HG03460 (cell line): Measurements from ENCODE around the gene STARD6.
A peak's percentile ranks its signal among the peaks of the same experiment; 100 is the strongest.
"Not testable (repeated sequence)": the region's sequence is repeated elsewhere in the genome, so short reads cannot be mapped to it uniquely, and the experiment has no call there.

Experiments
- ATAC-seq: cut with Tn5 transposase; IDR thresholded peaks from one replicate; pipeline ENCODE4 v1.9.1; 2021; ENCODE audit not compliant: unreplicated experiment

STARD6 gene

DNA sequence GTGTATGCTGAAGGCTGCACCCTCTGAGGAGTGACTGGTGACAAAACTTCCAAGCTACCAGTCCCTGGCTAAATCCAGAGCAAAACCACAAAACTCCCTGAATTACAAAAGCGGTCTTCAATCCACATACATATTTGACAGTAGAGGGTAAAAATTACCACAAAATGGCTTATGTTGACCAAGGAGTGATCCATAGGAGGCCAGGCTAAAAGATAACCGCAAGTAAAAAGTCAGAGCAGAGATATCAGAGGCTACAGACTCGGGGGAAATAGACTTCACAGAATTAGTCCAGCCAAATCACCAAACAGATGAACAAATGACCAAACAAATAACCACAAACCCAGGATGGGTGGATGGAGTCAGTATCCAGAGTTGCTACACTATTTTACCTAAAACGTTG is 19.4 kb downstream of the STARD6 start:
- ATAC-seq, result no peak

DNA sequence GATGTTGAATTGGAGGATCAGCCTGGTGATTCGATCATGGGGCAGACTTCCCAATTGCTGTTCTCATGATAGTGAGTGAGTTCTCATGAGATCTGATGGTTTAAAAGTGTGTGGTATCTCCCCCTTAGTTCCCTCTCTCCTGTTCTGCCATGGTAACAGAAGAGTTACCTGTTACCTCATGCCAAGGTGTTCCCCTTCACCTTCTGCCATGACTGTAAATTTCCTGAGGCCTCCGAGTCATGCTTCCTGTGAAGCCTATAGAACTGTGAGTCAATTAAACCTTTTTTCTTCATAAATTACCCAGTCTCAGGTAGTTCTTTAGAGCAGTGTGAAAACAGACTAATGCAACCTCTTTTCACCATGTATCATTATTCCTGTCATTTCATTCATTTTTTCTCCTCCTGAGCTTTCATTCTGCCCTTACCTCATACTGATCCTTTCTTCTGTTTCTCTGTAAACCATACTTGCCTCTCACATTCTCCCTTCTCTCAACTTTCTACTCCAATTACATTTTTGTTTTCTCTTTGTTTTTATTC is 22.0 kb downstream of the STARD6 start:
- no peak for ATAC-seq

DNA sequence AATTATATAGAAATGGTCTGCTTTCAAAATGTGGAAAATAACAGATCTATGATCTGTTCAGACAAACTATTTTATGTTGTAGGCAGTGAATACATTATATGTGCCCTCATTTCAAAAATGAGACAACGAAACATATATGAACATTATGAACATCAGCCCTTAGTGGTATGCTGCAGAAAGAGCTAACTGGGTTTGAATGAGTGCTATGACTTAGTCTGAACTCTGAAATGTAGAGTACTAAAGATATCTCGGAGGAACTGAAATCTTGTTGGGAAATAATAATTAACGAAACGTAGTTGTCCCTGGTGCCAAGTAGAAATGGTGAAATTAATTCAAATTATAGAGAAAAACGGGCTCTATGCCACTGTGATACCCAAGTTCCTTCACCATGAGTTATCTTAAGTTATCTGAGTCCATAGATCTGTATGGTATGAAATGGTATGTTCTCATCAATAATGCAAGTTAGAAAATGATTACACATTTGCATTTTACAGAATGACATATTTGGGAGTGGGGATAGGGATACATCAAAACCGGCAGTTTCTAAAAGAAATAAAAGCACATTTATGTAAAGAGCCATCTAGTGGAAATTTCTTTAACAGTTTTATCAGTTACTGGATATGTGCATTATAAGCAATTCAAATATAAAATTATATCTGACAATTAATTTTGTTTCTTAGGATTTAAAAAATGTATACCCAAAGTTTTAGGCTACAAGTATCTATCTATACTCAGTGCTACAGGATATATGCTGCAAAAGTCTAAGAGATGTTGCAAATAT is 26.7 kb downstream of the STARD6 start:
- ATAC-seq, result no peak

DNA sequence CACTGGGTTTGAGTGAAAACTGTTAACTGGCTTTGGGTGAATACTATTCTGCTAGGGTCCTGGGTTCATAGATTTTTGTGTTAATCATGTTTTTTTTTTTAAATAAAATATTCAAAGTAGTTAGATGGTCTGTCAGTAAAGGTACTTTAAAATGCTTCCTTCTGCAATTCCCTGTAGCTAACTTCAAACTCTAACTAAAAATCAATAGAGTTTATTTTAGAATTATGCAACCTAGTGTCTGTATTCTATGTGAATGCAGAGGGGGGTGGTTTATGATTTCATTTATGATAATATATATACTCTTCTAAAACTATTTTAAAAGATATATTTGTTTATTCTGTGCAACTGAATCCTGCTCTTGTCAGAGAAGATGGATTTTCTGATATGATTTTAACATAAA is 27.9 kb downstream of the STARD6 start:
- ATAC-seq, result no peak

DNA sequence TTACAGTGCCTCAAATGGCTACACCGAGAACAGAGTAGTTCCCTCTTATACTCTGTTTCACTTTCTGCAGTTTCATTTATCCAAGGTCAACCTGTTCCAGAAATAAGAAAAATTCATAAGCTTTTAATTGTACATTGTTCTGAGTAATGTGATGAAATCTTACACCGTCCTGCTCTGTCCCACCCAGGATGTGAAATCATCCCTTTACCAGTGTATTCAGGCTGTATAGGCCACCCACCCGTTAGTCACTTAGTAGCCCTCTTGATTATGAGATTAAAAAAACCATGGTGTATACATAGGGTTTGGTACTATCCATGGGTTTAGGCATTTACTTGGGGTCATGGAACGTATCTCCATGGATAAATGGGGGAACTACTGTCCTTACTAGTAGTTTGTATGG is 29.8 kb downstream of the STARD6 start:
- ATAC-seq, result no peak

DNA sequence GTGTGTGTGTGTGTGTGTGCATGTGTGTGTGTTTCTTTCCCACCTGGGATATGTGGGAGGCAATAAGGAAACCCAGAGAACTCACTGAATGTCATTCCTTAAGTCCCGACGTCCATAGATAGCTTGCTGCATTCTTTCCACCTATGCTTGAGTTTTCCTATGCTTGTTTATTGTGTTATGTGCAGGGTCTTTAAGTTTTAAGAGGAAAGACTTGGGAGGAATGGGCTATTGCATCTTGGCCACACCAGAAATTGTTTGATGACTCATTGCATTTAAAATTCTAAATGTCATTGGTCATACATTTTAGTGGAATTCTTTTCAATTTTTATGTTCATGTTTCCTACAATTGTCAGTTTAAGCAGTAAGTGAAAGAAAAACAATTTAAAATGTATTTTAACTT is 33.7 kb downstream of the STARD6 start:
- ATAC-seq, result no peak

DNA sequence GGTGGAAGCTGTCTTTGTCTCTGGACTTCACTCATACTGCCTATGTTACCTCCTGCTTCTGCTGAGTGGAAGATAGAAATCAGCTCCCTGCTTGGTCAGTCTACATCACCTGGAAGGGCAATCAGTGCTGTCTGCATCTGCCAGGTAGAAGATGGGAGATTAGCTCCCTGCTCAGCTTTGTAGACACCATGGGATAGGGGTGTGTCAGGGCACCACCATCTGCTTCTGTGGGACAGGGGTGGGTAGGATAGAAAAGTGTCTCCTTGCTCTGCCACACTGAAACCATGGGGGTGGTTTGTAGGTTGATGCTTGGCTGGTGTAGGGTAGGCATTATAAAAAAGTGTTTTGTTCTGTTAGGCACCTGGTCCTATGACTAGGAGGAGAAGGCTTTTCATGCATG is 34.1 kb downstream of the STARD6 start:
- no peak for ATAC-seq

DNA sequence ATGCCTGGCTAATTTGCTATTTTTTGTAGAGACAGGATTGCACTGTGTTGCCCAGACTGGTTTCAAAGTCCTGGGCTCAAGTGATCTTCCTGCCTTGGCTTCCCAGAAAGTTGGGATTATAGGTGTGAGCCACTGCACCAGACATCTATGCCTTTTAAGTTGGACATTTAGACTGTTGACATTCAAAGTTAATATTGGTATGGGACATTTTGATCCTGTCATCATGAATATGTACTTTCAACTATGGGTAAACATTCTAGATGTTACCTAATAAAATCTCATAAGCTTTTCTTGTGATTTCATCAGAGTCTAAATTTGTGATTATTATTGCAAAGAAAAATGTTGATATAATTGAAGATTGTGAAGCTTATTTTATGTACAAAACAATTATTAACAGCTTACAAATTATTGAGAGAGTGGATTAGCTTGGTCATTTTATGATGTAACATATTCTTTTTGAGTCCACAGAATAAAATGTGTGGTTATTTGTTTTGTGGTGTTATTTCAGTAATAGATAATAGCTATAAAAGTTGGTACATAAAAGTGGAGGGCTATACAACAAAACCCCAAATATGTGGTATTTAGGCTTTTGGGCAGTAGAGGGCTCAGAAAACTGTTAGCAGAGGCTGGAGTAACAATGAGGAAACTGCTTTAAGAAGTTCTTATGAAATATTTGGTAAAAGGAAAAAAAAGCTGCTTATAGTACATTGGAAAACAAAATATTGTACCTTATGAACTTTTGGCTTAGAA is 41.4 kb downstream of the STARD6 start:
- ATAC-seq, result no peak

DNA sequence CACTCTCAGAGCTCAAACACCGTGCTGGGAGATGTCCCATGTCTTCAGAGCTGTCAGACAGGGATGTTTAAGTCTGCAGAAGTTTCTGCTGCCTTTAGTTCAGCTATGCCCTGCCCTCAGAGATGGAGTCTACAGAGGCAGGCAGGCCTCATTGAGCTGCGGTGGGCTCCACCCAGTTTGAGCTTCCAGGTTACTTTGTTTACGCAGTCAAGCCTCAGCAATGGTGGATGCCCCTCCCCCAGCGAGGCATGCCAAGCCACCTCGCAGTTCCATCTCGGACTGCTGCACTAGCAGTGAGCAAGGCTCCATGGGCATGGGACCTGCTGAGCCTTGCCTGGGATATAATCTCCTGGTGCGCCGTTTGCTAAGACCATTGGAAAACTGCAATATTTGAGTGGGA is 48.1 kb downstream of the STARD6 start:
- ATAC-seq, result not testable (repeated sequence)

DNA sequence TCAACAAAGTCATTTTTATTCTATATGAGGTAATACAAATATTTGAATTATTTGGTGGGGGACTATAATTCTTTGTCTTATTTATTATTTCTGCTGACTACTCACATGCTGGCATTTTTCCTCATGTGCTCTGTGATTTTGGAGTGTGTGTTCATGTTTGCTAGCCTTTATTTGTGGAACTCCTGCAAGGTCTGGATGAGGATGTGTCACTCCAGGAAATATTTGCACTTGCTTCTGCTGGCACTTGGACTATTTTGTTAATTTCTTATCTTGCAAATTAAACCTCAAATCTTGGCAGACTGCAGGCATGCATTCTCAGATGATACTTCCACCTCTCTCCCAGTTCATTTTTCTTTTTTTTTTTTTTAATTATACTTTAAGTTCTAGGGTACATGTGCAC is 54.2 kb downstream of the STARD6 start:
- no peak for ATAC-seq

DNA sequence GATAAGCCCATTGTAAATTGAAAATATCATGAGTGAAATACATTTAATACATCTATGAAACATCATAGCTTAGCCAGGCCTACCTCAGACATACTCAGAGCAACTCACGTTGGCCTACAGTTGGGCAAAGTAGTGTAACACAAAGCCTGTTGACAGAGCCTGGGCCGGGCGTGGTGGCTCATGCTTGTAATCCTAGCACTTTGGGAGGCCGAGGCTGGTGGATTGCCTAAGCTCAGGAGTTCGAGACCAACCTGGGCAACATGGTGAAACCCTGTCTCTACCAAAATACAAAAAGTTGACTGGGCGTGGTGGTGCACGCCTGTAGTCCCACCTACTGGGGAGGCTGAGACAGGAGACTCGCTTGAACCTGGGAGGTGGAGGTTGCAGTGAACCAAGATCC is 58.7 kb downstream of the STARD6 start:
- ATAC-seq, result not testable (repeated sequence)

DNA sequence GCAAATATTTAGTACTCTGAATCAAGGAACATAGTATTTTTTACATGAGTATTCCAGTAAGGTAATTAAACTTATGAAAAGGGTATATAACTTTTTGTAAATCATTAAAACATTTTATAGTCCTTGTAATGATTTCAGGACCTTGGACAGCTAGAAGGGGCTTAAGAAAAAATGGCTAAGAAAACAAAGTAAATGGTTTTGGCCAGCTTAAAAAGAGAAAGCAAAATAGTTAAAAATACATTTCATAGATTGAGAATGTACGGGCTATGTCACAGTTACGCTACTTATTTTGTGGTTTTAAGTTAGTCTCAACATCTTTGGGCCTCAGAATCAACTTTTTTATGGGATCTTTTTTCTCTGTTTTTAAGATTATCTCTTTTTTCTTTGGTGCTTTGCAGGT is 61.6 kb downstream of the STARD6 start:
- ATAC-seq, result no peak

DNA sequence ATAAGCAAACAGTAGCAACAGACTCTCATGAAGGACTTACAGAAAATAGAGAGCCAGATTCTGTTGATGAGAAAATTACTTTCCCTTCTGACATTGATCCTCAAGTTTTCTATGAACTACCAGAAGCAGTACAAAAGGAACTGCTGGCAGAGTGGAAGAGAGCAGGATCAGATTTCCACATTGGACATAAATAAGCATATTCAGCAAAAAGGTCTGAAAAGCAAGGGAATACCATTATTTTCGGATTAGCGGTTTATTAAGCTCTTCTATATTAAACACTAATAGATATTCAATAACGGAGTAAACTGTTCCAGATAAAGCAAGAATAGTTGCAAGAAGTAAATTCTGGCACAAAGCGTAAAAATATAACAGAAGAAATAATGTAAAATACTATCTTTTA is 63.4 kb downstream of the STARD6 start:
- no peak for ATAC-seq

DNA sequence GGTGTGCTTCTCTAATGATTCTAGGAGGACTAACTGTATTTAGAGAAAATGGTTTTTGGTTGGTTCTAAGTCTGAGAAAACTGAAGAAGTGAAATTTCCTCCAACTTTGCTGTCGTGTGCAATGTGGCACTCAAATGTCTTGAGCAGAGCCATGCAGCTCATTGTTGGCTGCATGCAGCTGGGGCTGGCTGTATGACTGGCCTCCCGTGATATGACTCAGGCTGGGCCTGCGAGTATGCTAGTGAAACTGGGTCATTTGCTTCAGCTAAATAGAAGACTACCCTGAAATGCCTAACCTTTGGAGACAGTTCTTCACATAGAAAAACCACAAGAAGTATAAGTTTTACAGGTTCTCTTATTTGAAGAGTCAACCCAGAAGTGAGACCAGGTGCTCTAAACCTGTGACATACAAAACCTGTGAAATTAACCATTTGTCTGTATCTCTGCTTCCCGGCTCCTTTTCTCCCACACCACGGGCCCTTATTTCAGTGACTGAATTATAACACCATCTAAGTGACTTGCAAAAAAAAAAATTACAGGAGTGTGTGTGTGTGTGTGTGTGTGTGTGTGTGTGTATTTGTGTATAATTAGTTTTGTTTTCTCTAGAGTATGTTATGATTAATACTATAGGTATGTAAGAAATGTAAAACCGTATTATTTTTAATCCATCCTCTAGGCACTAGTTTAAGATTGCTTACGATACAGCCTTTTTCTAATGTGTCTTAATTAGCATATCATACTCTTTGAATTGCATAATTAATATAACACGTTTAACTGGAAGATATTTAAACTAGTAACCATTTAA is 72.5 kb downstream of the STARD6 start:
- ATAC-seq, result peak; percentile 99

DNA sequence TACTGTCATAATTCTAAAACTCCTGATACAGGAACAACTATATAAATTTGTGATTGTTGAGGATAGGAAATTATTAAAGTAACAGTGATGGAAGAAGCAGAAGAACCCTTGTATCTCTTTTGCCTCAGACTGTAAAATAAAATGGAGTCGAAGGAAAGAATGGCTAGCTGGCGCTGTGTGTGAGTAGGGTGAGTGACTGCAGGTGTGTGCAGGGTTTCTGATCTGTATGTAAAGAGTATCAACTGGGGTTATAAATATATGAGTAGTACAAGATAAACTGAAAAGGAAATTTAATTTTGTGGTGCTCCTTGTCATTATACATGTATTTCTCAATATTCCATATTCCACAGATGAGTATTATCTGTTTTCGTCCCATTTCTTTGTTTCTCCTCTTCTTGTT is 73.1 kb downstream of the STARD6 start:
- peak; percentile 29 for ATAC-seq

DNA sequence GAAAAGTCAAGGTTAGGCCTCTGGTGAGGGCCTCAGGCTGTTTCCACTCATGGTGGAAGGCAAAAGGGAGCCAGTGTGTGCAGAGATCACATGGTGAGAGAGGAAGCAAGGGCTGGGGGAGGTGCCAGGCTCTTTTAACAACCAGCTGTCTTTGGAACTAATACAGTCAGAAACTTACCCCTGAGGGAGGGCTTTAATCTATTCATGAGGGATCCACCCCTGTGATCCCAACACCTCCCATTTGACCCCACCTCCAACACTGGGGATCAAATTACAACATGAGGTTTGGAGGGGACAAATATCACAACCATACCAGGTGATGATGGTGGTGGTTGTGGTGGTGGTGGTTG is 77.5 kb downstream of the STARD6 start:
- no peak for ATAC-seq

DNA sequence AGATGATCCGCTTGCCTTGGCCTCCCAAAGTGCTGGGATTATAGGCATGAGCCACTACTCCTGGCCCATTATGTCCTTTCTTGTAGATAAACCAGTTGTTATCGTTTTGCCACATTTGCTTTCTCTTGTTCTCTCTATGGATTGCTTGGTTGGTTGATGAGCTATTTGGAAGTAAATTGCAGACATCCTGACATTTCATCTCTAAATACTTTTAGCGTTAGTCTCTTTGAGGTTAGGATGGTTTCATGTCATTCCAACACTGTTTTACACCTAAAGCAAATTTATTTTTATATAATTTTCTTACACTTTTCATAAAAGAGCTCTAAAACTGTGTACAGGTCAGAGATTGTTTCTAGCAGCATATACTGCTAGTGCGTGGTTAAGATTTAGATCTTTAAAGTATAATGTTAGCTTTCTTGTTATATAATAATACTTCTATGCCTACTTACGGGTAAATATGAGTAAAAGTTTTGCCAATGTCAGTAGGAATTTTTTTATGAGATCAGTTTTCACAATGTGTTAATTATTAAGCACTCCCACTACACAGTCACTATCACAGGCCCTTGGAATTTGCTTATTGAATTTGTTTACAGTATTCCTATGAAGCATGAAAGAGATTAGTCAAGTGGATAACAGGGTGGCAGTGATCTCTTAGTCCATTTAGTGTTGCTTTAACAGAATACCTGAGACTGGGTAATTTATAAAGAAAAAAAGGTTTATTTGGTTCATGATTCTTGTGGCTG is 78.0 kb downstream of the STARD6 start:
- no peak for ATAC-seq

DNA sequence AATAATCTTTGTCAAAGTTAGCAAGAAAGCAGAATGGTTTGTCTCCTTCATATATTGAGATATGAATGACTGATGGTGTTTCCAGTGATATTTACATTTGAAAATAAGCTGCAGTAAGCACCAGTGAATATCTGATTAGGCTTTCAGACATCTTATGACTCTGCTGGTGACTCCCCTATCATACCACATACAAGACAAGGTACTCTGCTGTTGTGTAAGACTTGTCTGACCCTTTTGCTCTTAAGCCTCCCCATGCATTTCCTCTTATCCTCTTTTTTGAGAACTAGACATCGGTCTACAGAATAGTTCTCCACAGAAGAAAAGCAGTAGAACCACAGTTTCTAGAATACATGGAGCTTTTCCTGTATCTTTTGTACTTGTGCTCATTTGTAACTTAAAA is 79.0 kb downstream of the STARD6 start:
- no peak for ATAC-seq

DNA sequence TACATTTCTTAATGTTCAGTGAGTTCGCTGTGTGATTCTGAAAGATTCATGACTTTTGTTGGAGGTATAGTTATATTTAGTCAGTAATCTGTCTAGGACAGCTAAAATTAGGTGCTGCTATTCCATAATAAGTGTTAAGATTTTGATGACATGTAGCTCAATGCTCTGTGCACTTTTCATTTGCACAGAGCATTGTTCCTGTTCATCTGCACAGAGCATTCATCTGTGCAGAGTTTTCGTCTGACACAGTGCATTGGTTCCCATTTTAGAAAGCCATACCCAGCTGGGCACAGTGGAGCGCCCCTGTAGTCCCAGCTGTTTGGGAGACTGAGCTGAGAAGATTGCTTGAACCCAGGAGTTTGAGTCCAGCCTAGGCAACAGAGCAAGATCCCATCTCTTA is 79.8 kb downstream of the STARD6 start:
- no peak for ATAC-seq
